LNCAP (cell line): ENCODE measurements around the gene GRAP2.

Source experiments
- CTCF ChIP-seq: fragments of 450-650 bp; IDR thresholded peaks from 2 replicates; pipeline ENCODE4 v1.5.1; 2017; ENCODE audit warnings: mild to moderate bottlenecking

The GRAP2 gene

GRCh38 chr22:39962071-39962470 lies 61.2 kb downstream of the GRAP2 start:
- TF ChIP-seq CTCF, result no peak

GRCh38 chr22:39965748-39966147 lies 64.9 kb downstream of the GRAP2 start:
- no peak for TF ChIP-seq CTCF

- no peak for TF ChIP-seq CTCF
Observed at GRCh38 chr22:39966470-39966869, 65.6 kb downstream of the GRAP2 start.

GRCh38 chr22:39967103-39967829 lies 66.4 kb downstream of the GRAP2 start:
- no peak for TF ChIP-seq CTCF

- no peak for TF ChIP-seq CTCF
Observed at GRCh38 chr22:39967996-39968972, 67.4 kb downstream of the GRAP2 start.

- no peak for TF ChIP-seq CTCF
Observed at GRCh38 chr22:39970742-39971141, 69.9 kb downstream of the GRAP2 start.

- no peak for TF ChIP-seq CTCF
Observed at GRCh38 chr22:39972641-39973040, 71.8 kb downstream of the GRAP2 start.
